Raji (cell line): Measurements from ENCODE around the gene WNT3A.

ENCODE experiments used
- POLR2A ChIP-seq: IDR thresholded peaks from 2 replicates; pipeline ENCODE4 v1.6.1; 2011; ENCODE audit warnings: low read depth, low read length, control low read depth; ENCODE audit not compliant: insufficient read depth

The WNT3A gene

DNA sequence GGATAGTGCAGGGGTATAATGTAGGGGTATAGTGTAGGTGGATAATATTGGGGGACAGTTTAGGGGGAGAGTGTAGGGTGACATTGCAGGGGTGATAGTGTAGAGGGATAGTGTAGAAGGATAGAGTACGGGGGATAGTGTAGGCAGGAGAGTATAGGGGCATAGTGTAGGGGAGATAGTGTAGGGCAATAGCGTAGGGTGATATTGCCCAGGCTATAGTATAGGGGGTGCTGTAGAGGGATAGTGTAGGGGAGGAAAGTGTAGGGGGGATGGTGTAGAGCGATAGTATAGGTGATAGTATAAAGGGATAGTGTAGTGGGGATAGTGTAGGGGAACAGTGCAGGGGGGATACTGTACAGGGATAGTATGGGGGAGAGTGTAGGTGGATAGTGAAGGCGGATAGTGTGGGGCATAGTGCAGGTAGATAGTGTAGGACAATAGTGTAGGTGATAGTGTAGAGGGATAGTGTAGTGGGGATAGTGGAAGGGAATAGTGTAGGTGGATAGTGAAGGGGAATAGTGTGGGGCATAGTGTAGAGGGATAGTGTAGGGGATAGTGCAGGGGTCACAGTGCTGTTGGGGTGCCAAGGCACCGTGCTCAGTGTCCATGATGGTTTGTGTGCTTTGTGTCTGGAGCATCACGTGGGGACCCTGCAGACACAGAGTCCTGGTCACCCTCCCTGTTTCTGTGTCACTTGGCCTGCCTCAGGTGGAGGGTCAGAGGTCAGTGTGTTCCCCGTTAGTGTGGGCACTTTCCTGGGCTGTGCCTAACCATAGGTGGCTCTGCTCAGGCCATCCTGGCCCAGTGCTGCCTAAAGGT, 65.2 kb downstream of the WNT3A start:
- peak; percentile 39; the same call in 1 of the 2 replicates for TF ChIP-seq POLR2A

DNA sequence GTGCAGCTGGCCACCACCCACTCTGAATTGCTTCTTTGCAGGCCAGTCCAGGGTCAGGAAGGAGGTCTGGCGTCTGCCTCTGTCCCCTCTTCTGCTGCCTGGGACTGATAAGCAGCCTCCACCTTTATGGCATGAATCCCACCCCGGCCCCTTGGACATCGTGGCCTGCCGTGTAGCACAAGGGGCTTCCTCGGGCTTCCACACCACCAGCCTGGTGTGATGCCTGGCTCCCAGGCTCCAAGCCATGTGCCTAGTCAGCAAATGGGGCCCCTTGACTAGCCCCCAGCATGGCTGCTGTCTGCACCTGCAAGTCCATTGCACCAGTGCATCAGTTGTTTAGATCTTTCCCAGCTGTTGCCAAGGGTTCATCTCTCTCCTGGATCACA, 65.9 kb downstream of the WNT3A start:
- no peak for TF ChIP-seq POLR2A

DNA sequence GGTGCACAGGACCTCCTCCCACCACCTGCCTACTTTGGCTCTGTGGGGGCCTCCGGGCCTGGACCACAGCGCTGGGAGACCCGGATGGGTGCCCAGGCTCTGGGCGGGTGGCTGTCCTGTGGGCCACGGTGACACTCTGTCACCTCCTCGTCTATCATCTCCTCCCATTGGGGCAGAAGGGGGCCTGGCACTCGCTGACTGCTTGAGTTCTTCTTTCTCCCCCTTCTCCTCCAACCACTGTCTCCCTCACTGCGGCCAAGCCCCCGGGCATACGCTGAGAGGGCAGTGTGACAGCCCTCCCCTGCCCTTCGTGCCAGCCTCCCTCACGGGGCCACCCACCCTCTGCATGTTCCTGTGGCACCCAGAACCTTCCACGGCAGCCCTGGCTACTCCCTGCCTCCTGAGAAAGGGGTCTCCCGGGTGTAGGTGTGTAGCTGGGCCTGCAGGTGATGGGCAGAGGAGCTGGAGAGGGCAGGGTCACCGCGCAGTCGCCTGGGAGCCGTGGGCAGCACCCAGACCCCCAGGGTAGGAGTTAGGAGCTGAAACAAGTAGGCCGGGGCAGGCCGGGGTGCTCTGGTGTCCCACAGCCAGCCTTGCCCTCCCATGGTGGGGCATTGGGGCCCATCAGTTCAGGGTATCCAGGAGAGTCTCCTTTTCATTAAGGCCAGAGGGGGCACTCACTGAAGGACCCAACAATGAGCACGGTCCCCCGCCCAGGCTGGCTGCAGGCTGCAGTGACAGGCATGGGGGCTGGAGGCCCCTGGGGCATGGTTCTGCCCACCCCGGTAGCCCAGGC, 66.5 kb downstream of the WNT3A start:
- TF ChIP-seq POLR2A: peak; percentile 8; the same call in 1 of the 2 replicates

GRCh38 chr1:228073857-228074545, 67.2 kb downstream of the WNT3A start:
- peak; percentile 24; the same call in 1 of the 2 replicates for TF ChIP-seq POLR2A

DNA sequence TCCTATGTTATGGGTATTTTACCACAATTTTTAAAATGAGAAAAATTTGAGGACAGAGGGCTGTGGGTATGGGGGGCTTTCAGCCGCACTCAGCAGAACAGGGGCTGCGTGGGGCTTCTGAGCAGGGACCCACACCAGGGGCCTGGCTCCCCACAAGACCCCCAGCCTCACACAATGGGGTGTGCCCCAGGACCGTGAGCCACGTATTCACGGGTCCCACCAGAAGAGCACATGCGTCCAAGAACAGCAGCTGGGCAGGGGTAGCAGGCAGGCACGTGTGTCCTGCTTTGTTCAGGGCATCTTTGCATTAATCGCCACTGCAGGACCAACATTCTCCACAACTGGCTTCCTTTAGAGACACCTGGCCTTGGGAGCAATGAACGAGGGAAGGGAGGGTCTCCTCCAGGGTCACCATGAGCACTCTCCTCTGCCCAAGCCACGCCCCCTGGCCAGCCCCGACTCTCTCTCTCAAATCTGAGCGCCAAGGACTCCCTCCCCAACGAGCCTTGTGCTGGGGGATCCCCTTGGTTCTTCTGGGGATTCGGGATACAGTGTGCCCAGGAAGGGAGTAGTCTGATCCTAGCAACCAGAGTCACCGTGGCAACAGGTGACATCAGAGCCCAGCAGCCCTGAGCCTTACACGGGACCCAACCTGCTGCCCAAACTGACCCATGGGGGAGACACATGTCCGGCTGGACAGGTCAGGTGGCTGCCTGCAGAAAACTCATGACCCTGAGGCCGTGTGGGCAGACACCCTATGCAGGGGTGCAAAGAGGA, 68.3 kb downstream of the WNT3A start:
- TF ChIP-seq POLR2A: peak; percentile 28; the same call in 1 of the 2 replicates

DNA sequence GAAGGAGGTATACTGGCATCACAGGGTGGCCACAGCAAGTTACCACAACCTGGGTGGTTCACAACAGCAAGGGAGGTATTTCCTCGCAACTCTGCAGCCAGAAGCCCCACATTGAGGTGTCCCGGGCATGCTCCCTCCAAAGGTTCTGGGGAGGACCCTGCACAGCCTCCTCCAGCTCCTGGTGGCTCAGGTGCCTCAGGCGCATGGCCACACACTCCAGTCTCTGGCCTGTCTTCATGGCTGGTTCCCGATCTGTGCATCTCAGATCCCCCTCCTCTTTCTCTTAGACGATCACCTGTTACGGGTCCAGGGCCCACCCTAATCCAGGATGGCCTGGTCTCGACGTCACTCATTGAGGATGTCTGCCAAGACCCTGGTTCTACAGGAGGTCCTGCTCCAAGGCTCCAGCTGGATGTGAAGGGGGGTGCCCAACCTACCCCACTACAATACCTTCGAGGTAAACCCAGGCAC, 69.0 kb downstream of the WNT3A start:
- TF ChIP-seq POLR2A: peak; percentile 39; the same call in 1 of the 2 replicates

GRCh38 chr1:228076796-228077430, 70.1 kb downstream of the WNT3A start:
- TF ChIP-seq POLR2A: 0 out of 2 replicates have a peak, but pooled peaks have one; percentile 11

DNA sequence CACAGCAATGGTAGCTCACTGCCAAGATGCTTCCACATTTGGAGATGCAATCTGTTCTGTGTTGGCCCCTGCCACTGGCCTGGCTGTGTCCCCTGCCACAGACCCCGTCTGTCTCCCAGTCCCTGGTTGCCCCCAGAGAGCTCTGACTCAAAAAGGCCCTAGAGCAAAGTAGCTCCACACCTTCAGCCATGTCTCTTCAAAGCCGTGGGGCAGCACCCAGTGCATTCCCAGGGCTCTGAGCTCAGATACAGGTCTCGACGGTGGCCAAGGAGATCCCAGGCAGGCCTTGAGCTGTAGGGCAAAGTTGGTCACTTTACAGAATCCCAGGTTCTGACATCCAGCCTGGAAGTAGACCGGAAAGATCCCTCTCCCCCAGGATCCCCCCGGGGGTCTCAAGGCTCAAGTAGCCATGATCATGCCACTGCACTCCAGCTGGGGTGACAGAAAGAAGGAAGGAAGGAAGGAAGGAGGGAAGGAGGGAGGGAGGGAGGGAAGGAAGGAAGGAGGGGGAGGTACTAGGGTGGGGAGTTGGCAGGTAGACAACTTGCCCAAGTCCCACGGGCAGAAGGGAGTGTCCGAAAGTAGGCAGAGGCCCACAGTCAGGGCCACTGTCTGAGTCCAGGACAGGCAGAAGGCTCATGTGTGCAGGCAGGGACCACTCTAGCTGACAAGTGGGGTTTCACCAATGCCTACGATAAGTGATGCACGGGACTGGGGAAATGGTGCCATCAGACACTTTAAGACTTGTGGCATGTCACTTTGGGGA, 71.0 kb downstream of the WNT3A start:
- peak; percentile 31; the same call in 1 of the 2 replicates for TF ChIP-seq POLR2A

GRCh38 chr1:228079013-228079412, 72.2 kb downstream of the WNT3A start:
- no peak for TF ChIP-seq POLR2A

GRCh38 chr1:228079601-228080263, 72.9 kb downstream of the WNT3A start:
- TF ChIP-seq POLR2A: no peak

- no peak for TF ChIP-seq POLR2A
These were observed 74.3 kb downstream of the WNT3A start for GRCh38 chr1:228081144-228081543.

- TF ChIP-seq POLR2A: no peak; the same call in 1 of the 2 replicates
These were observed 74.9 kb downstream of the WNT3A start for GRCh38 chr1:228081578-228082213.
